ENCODE data around the gene ORM1. TPM values are rescaled to one million over a fixed set of nuclear protein-coding genes. Genes with fewer than 3 reads are reported as not detected.

ORM1 gene
- polyA plus RNA-seq, 3 donors, result 2.2 to 4.9 (median 2.8) TPM

- WGBS (ENCODE audit: insufficient coverage), result 94% methylated on average over 2 of the region's 4 CpGs
- Mint-ChIP-seq H3K27ac (peak overlapping the region; percentile 50 to 91 (median 78)), H3K9me3 (peaks cover 0 to 5% (median 0%) of the 10 kb centered on the region in 7 donors), H3K4me1 (peaks cover 24% of the 10 kb centered on the region), H3K27me3 (ENCODE audit: low read depth in 3 of 3) (peaks cover 0 to 2% (median 0%) of the 10 kb centered on the region in 3 donors), H3K36me3 (peaks cover 94 to 99% of the 10 kb centered on the region in 2 donors), H3K4me3 (no peak overlapping the region)
- peaks cover 98 to 99% of the 10 kb centered on the region in 2 donors for H3K36me3 ChIP-seq (replicated peaks in 1 of 2; ENCODE audit: control insufficient read depth in 1 of 2, insufficient read depth in 2 of 2, low read length in 2 of 2)
- H3K27ac ChIP-seq (ENCODE audit: low read depth in 1 of 2, low read length in 2 of 2), result peak overlapping the region; percentile 49 to 73
- intact Hi-C loops (cut with micrococcal nuclease), result loop anchor here (10.0 kb wide), 3 partner anchors 53 to 313 kb away; partner anchors contain the start of gene TEX53 (in 1 of the 2)
- no peaks in the 10 kb centered on the region for H3K27me3 ChIP-seq (ENCODE audit: control insufficient read depth in 2 of 2, insufficient read depth in 2 of 2, low read length in 2 of 2)
- H3K79me2 ChIP-seq (ENCODE audit: insufficient read depth, low read length), result peaks cover 7% of the 10 kb centered on the region
- peaks cover 14 to 19% of the 10 kb centered on the region in 2 donors for H3K4me1 ChIP-seq (ENCODE audit: control insufficient read depth in 1 of 2, insufficient read depth in 2 of 2, low read length in 2 of 2)
- no peaks in the 10 kb centered on the region for H3K9me3 ChIP-seq (replicated peaks in 1 of 2; ENCODE audit: control insufficient read depth in 1 of 2, insufficient read depth in 1 of 2, low read length in 2 of 2)
- no peak overlapping the region for H3K9ac ChIP-seq (ENCODE audit: insufficient read depth, low read length, poor library complexity, severe bottlenecking)
- H2AFZ ChIP-seq (ENCODE audit: insufficient read depth, low read depth, low read length, poor library complexity, severe bottlenecking), result no peak overlapping the region
- no peak for DNase-seq
- no peak overlapping the region for H3K4me3 ChIP-seq (replicated peaks in 1 of 3; ENCODE audit: low read depth in 2 of 3, low read length in 3 of 3)
- peaks cover 97% of the 10 kb centered on the region for H4K20me1 ChIP-seq (ENCODE audit: insufficient read depth, low read length)
- no peak for TF ChIP-seq CTCF (IDR thresholded peaks at IDR 0.05)
- no peak overlapping the region for H3K4me2 ChIP-seq (replicated peaks; ENCODE audit: extremely low read depth, low read length, poor library complexity, severe bottlenecking)
These were observed 19.1 kb downstream of the ORM1 start for GRCh38 chr9:114341991-114342390.

- Histone ChIP-seq H3K27me3 (ENCODE audit: control insufficient read depth in 2 of 2, insufficient read depth in 2 of 2, low read length in 2 of 2) (no peaks in the 10 kb centered on the region), H3K4me3 (replicated peaks in 1 of 3; ENCODE audit: low read depth in 2 of 3, low read length in 3 of 3) (no peak overlapping the region), H3K27ac (ENCODE audit: low read depth in 1 of 2, low read length in 2 of 2) (peak overlapping the region in 1 of 2 donors; percentile 56), H3K4me2 (replicated peaks; ENCODE audit: extremely low read depth, low read length, poor library complexity, severe bottlenecking) (no peak overlapping the region), H3K4me1 (ENCODE audit: control insufficient read depth in 1 of 2, insufficient read depth in 2 of 2, low read length in 2 of 2) (peaks cover 14 to 19% of the 10 kb centered on the region in 2 donors), H4K20me1 (ENCODE audit: insufficient read depth, low read length) (peaks cover 94% of the 10 kb centered on the region), H2AFZ (ENCODE audit: insufficient read depth, low read depth, low read length, poor library complexity, severe bottlenecking) (no peak overlapping the region), H3K9ac (ENCODE audit: insufficient read depth, low read length, poor library complexity, severe bottlenecking) (no peak overlapping the region), H3K9me3 (replicated peaks in 1 of 2; ENCODE audit: control insufficient read depth in 1 of 2, insufficient read depth in 1 of 2, low read length in 2 of 2) (no peaks in the 10 kb centered on the region), H3K79me2 (ENCODE audit: insufficient read depth, low read length) (peaks cover 7% of the 10 kb centered on the region), H3K36me3 (replicated peaks in 1 of 2; ENCODE audit: control insufficient read depth in 1 of 2, insufficient read depth in 2 of 2, low read length in 2 of 2) (peaks cover 97 to 99% of the 10 kb centered on the region in 2 donors)
- peak overlapping the region in 3 of 7 donors; percentile 33 to 60 (median 58) for H3K27ac Mint-ChIP-seq
- DNase-seq, result no peak
- H3K27me3 Mint-ChIP-seq (ENCODE audit: low read depth in 3 of 3), result peaks cover 0 to 2% (median 0%) of the 10 kb centered on the region in 3 donors
- TF ChIP-seq CTCF (IDR thresholded peaks at IDR 0.05), result no peak
- intact Hi-C loops (cut with micrococcal nuclease), result loop anchor here (10.0 kb wide), 3 partner anchors 52 to 312 kb away; partner anchors contain the start of gene TEX53 (in 1 of the 2)
- H3K36me3 Mint-ChIP-seq, result peaks cover 92 to 98% of the 10 kb centered on the region in 2 donors
- 57% methylated on average over 1 of the region's 5 CpGs for WGBS (ENCODE audit: insufficient coverage)
- no peak overlapping the region for H3K4me3 Mint-ChIP-seq
- peaks cover 0 to 5% (median 0%) of the 10 kb centered on the region in 7 donors for H3K9me3 Mint-ChIP-seq
- peaks cover 24% of the 10 kb centered on the region for H3K4me1 Mint-ChIP-seq
These were observed 20.0 kb downstream of the ORM1 start for GRCh38 chr9:114342755-114343440.
